ENCODE results near the gene ALG1. TPM values are rescaled to one million over a fixed set of nuclear protein-coding genes. Genes with fewer than 3 reads are reported as not detected.
"Not testable (repeated sequence)": the region's sequence is repeated elsewhere in the genome, so short reads cannot be mapped to it uniquely, and the experiment has no call there.

The ALG1 gene
- total RNA-seq, 1 experiment from 2014 or later, result 36.2 TPM

DNA sequence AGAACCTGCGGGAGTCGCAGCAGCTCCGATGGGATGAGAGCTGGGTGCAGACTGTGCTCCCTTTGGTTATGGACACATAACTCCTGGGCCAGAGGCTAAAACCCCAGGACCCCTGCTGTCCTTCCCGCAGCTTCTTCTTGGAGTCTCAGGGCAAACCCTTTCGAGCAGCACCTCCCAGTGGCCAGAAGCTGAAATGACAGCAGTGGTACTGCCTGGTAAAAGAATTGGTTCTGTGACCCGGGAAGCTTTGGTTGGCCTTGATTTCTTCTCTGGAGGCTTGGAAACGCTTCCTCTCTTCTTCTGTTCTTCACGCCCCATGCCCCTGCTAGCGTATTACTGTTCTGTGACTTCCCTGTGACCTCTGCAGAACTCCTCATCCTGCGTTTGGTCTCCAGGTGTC is 13.2 kb downstream of the ALG1 start:
- not testable (repeated sequence) for H3K14ac ChIP-seq (ENCODE audit: insufficient read depth, low read length); H2BK20ac ChIP-seq (ENCODE audit: low read depth, low read length, poor library complexity, severe bottlenecking); H3K18ac ChIP-seq (ENCODE audit: insufficient read length, low read depth, low read length); H2BK5ac ChIP-seq (ENCODE audit: insufficient read length, low read length); H3K4me2 ChIP-seq (ENCODE audit: insufficient read depth, insufficient read length, low read length); H3K27me3 ChIP-seq (ENCODE audit: insufficient read depth, low read length); H3K56ac ChIP-seq (ENCODE audit: insufficient read length, low read depth, low read length); H4K5ac ChIP-seq (ENCODE audit: insufficient read length, low read depth, low read length); H3K79me1 ChIP-seq (ENCODE audit: insufficient read depth, low read depth, low read length, poor library complexity, severe bottlenecking); H3K9me3 Mint-ChIP-seq; H3K23me2 ChIP-seq (ENCODE audit: insufficient read length, low read depth, low read length, poor library complexity, severe bottlenecking); H3T11ph ChIP-seq (ENCODE audit: low read length); H3K27ac ChIP-seq (ENCODE audit: insufficient read length, low read depth, low read length); H3K9ac ChIP-seq (ENCODE audit: extremely low read depth, insufficient read length, low read length); H4K8ac ChIP-seq (replicated peaks; ENCODE audit: insufficient read length, low read depth, low read length); H3K79me2 ChIP-seq (ENCODE audit: insufficient read depth, low read length); H3K27me3 Mint-ChIP-seq (ENCODE audit: low read depth); H2AFZ ChIP-seq (ENCODE audit: low read length); H4K91ac ChIP-seq (ENCODE audit: insufficient read length, low read depth, low read length); H3K4me1 ChIP-seq (ENCODE audit: insufficient read depth, low read length); H2AK5ac ChIP-seq (ENCODE audit: insufficient read length, low read length); H3K4ac ChIP-seq (ENCODE audit: low read depth, low read length); H3K4me1 Mint-ChIP-seq; H2BK15ac ChIP-seq (ENCODE audit: low read depth, low read length); H2BK12ac ChIP-seq (ENCODE audit: insufficient read length, low read depth, low read length); H3K9me3 ChIP-seq (ENCODE audit: control insufficient read depth, low read depth, low read length); H2BK120ac ChIP-seq (ENCODE audit: low read depth, low read length, poor library complexity, severe bottlenecking); H4K20me1 ChIP-seq (ENCODE audit: control insufficient read depth, insufficient read depth, insufficient read length); H3K23ac ChIP-seq (ENCODE audit: insufficient read length, low read depth, low read length)
- WGBS (ENCODE audit: extremely low coverage, insufficient read length, low lambda C conversion rate), result no CpG with 5 or more reads among the region's 10 CpGs
- peak overlapping the region in 1 of 2 experiments; percentile 11; a peak in 1 of 5 replicates for H3K4me3 Mint-ChIP-seq
- H3K36me3 Mint-ChIP-seq (ENCODE audit: insufficient read depth in 1 of 3, low read depth in 3 of 3), result peaks cover 27 to 69% (median 68%) of the 10 kb centered on the region in 3 experiments; a peak in 6 of 7 replicates
- DNase-seq, result peak; percentile 80
- H3K27ac Mint-ChIP-seq, result peak overlapping the region in 2 of 3 experiments; percentile 48 to 81; a peak in 1 of 7 replicates
- TF ChIP-seq, protein P1, sequence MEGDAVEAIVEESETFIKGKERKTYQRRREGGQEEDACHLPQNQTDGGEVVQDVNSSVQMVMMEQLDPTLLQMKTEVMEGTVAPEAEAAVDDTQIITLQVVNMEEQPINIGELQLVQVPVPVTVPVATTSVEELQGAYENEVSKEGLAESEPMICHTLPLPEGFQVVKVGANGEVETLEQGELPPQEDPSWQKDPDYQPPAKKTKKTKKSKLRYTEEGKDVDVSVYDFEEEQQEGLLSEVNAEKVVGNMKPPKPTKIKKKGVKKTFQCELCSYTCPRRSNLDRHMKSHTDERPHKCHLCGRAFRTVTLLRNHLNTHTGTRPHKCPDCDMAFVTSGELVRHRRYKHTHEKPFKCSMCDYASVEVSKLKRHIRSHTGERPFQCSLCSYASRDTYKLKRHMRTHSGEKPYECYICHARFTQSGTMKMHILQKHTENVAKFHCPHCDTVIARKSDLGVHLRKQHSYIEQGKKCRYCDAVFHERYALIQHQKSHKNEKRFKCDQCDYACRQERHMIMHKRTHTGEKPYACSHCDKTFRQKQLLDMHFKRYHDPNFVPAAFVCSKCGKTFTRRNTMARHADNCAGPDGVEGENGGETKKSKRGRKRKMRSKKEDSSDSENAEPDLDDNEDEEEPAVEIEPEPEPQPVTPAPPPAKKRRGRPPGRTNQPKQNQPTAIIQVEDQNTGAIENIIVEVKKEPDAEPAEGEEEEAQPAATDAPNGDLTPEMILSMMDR (conservative IDR thresholded peaks at IDR 0.05), result peak; percentile 76

DNA sequence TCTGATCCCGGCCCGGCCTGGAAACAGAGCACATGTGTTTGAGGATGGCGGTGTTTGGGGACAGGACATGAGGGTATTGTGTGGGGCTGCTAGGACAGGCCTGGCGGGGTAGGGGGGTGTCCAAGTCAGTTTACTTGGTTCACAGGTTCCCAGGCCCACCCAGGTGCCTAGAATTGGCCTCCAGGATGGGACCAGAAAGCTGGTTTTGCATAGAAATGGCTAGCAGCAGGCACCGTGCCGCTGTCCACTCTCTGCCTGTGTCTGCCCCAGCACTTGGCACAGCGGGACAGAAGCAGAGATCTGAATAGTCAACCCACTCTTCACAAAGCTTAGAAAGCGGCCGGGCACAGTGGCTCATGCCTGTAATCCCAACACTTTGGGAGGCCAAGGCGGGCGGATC is 14.1 kb downstream of the ALG1 start:
- not testable (repeated sequence) for H2BK15ac ChIP-seq (ENCODE audit: low read depth, low read length); DNase-seq; H3K27me3 ChIP-seq (ENCODE audit: insufficient read depth, low read length); H2BK12ac ChIP-seq (ENCODE audit: insufficient read length, low read depth, low read length); H3K4ac ChIP-seq (ENCODE audit: low read depth, low read length); H3T11ph ChIP-seq (ENCODE audit: low read length); H4K8ac ChIP-seq (replicated peaks; ENCODE audit: insufficient read length, low read depth, low read length); H3K23me2 ChIP-seq (ENCODE audit: insufficient read length, low read depth, low read length, poor library complexity, severe bottlenecking); H3K9me3 Mint-ChIP-seq; H3K79me1 ChIP-seq (ENCODE audit: insufficient read depth, low read depth, low read length, poor library complexity, severe bottlenecking); H3K9me3 ChIP-seq (ENCODE audit: control insufficient read depth, low read depth, low read length); H3K79me2 ChIP-seq (ENCODE audit: insufficient read depth, low read length); H4K91ac ChIP-seq (ENCODE audit: insufficient read length, low read depth, low read length); H3K14ac ChIP-seq (ENCODE audit: insufficient read depth, low read length); H4K5ac ChIP-seq (ENCODE audit: insufficient read length, low read depth, low read length); H3K56ac ChIP-seq (ENCODE audit: insufficient read length, low read depth, low read length); H2BK20ac ChIP-seq (ENCODE audit: low read depth, low read length, poor library complexity, severe bottlenecking); H3K4me1 Mint-ChIP-seq; H2AFZ ChIP-seq (ENCODE audit: low read length); H3K9ac ChIP-seq (ENCODE audit: extremely low read depth, insufficient read length, low read length); H4K20me1 ChIP-seq (ENCODE audit: control insufficient read depth, insufficient read depth, insufficient read length); H3K4me2 ChIP-seq (ENCODE audit: insufficient read depth, insufficient read length, low read length); H2BK120ac ChIP-seq (ENCODE audit: low read depth, low read length, poor library complexity, severe bottlenecking); H3K23ac ChIP-seq (ENCODE audit: insufficient read length, low read depth, low read length); H2BK5ac ChIP-seq (ENCODE audit: insufficient read length, low read length); H3K18ac ChIP-seq (ENCODE audit: insufficient read length, low read depth, low read length); H3K4me3 Mint-ChIP-seq; H3K27me3 Mint-ChIP-seq (ENCODE audit: low read depth); H2AK5ac ChIP-seq (ENCODE audit: insufficient read length, low read length); H3K4me1 ChIP-seq (ENCODE audit: insufficient read depth, low read length); H3K27ac ChIP-seq (ENCODE audit: insufficient read length, low read depth, low read length)
- Mint-ChIP-seq H3K27ac (peak overlapping the region in 1 of 3 experiments; percentile 88; a peak in 2 of 7 replicates), H3K36me3 (ENCODE audit: insufficient read depth in 1 of 3, low read depth in 3 of 3) (peaks cover 29 to 72% (median 72%) of the 10 kb centered on the region in 3 experiments; a peak in 6 of 7 replicates)
- WGBS (ENCODE audit: extremely low coverage, insufficient read length, low lambda C conversion rate), result no CpG with 5 or more reads among the region's 11 CpGs
